Calu3 (cell line): ENCODE results near the gene ZPBP2. TPM values are rescaled to one million over a fixed set of nuclear protein-coding genes. Genes with fewer than 3 reads are reported as not detected.

Experiments
- total RNA-seq: library from RNA; stranded (reverse); gene quantifications from 2 replicates; pipeline ENCODE4 v1.2.3, GENCODE V29; 2022

ZPBP2 gene
- total RNA-seq, 1 experiment from 2014 or later = not detected

Other genes starting within 250 kb of the ZPBP2 start
- gene PPP1R1B, start 241.2 kb upstream of the ZPBP2 start, total RNA-seq = 8.3 and 11.1 TPM in 2 replicates
- 2,579 and 2,697 TPM in 2 replicates for gene STARD3, start 231.1 kb upstream of the ZPBP2 start, total RNA-seq
- 51.5 and 61.1 TPM in 2 replicates for gene TCAP, start 202.9 kb upstream of the ZPBP2 start, total RNA-seq
- gene PNMT, start 199.7 kb upstream of the ZPBP2 start, total RNA-seq = 1.3 and 3.2 TPM in 2 replicates
- 1,186 and 1,276 TPM in 2 replicates for gene PGAP3, start 180.1 kb upstream of the ZPBP2 start, total RNA-seq
- 4,829 and 4,830 TPM in 2 replicates for gene ERBB2, start 168.1 kb upstream of the ZPBP2 start, total RNA-seq
- gene MIEN1, start 137.7 kb upstream of the ZPBP2 start, total RNA-seq = 2,121 and 2,217 TPM in 2 replicates
- 2,531 and 2,746 TPM in 2 replicates for gene GRB7, start 130.3 kb upstream of the ZPBP2 start, total RNA-seq
- 30.9 and 41.0 TPM in 2 replicates for gene IKZF3, start 3.9 kb upstream of the ZPBP2 start, total RNA-seq
- gene GSDMB, start 50.4 kb downstream of the ZPBP2 start, total RNA-seq = 711 and 1,257 TPM in 2 replicates
- gene ORMDL3, start 59.4 kb downstream of the ZPBP2 start, total RNA-seq = 1,738 and 1,968 TPM in 2 replicates
- not detected in 2 replicates for gene LRRC3C, start 59.5 kb downstream of the ZPBP2 start, total RNA-seq
- gene GSDMA, start 94.8 kb downstream of the ZPBP2 start, total RNA-seq = 0.33 and 1.9 TPM in 2 replicates
- 2,152 and 2,179 TPM in 2 replicates for gene PSMD3, start 112.6 kb downstream of the ZPBP2 start, total RNA-seq
- gene CSF3, start 147.2 kb downstream of the ZPBP2 start, total RNA-seq = 0.38 TPM in 1 of 2 replicates, not detected in the other
- 679 and 725 TPM in 2 replicates for gene MED24, start 186.2 kb downstream of the ZPBP2 start, total RNA-seq
- 107 and 133 TPM in 2 replicates for gene THRA, start 194.8 kb downstream of the ZPBP2 start, total RNA-seq
- gene NR1D1, start 232.4 kb downstream of the ZPBP2 start, total RNA-seq = 35.0 and 36.4 TPM in 2 replicates